ENCODE results near the gene LRP6.
"Not testable (repeated sequence)": the region's sequence is repeated elsewhere in the genome, so short reads cannot be mapped to it uniquely, and the experiment has no call there.

LRP6 gene

GRCh38 chr12:12126551-12126950 lies 140.3 kb downstream of the LRP6 start:
- DNase-seq (ENCODE audit: low spot score) = no peak
- TF ChIP-seq, protein P1, sequence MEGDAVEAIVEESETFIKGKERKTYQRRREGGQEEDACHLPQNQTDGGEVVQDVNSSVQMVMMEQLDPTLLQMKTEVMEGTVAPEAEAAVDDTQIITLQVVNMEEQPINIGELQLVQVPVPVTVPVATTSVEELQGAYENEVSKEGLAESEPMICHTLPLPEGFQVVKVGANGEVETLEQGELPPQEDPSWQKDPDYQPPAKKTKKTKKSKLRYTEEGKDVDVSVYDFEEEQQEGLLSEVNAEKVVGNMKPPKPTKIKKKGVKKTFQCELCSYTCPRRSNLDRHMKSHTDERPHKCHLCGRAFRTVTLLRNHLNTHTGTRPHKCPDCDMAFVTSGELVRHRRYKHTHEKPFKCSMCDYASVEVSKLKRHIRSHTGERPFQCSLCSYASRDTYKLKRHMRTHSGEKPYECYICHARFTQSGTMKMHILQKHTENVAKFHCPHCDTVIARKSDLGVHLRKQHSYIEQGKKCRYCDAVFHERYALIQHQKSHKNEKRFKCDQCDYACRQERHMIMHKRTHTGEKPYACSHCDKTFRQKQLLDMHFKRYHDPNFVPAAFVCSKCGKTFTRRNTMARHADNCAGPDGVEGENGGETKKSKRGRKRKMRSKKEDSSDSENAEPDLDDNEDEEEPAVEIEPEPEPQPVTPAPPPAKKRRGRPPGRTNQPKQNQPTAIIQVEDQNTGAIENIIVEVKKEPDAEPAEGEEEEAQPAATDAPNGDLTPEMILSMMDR (IDR thresholded peaks at IDR 0.05; ENCODE audit: extremely low read depth, missing control alignments) = no peak

DNA sequence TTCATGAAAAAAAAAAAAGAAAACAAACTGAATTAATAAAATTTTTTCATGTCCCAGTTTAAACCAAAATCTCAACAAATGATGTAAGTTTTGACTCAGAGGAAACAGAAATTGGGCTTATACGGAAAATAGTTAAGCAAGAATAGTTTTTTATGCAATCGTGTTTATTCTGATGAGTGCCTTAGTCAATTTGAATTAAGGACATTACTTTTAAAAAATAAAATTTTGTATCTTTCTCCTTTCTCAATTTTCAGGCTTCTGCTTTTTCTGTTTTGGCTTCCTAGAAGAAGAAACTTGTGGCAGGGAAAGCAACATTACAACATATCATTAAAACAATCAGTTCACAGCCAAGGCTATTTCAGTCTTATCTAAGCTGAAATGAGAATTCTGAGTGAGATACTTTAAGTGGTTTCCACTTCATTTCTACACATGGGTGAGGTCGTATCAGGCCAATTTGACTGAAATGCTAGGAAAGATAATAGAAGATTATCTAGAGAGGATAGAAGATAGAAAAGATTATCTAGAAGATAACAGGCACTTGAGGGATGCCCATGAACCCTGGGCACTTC lies 143.7 kb downstream of the LRP6 start:
- DNase-seq (ENCODE audit: low spot score) = no peak
- TF ChIP-seq, protein P1 (IDR thresholded peaks at IDR 0.05; ENCODE audit: extremely low read depth, missing control alignments) = no peak

DNA sequence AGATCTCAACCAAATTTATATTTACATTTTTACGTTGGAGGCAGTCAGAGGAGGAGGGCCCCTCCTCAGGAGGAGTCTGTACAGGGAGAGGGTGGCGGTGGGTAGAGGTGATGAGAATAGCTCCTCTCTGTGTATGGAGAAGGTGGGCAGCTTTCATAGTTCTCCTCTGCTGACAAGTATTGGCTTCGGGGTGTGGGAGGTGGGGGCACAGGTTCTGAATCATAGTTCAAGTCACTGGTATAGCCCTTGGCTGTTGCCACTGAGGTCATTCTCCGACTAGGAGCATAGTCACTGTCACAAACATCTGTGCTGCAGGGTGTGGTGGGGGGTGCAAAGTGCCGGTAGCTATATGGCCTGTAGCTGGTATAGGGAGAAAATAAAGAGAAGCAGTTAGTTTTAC lies 145.8 kb downstream of the LRP6 start:
- no peak for DNase-seq (ENCODE audit: low spot score)
- TF ChIP-seq, protein P1 (IDR thresholded peaks at IDR 0.05; ENCODE audit: extremely low read depth, missing control alignments) = no peak

DNA sequence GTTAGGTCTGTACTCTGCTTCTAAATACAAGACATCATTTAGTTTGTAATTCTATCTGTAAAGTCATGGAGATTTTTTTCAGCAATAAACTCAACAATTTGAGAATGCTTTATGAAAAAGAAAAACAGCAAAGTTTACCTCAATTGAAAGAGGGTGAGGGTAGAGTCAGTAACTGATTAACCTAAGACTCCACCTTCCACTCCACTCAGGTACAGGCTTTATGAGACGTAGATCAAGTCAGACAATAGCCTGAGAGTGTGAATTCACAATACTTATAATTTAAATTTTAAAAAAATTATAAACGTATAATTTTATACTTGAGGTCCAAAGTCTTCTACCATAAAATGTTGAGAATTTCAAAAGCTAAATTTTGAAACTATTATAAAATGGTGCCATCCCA lies 150.2 kb downstream of the LRP6 start:
- TF ChIP-seq, protein P1 (IDR thresholded peaks at IDR 0.05; ENCODE audit: extremely low read depth, missing control alignments) = no peak
- DNase-seq (ENCODE audit: low spot score) = no peak

DNA sequence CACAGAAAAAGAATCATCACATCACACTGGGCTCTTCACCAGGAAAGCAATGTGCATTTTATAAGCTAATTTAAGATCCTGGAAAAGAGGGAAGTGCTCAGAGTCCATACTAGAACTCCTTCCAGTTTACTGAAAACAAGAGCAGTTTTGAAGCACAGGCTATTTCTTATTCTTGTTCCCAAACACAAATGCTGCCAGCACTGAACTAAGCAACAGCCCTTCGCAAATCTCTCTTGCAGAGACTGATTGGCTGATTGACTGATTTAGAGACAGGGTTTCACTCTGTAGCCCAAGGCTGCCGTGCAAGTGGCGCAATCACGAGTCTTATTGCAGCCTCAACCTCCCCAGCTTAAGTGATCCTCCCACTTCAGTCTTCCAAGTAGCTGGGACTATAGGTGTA lies 151.3 kb downstream of the LRP6 start:
- TF ChIP-seq, protein P1 (IDR thresholded peaks at IDR 0.05; ENCODE audit: extremely low read depth, missing control alignments) = no peak
- no peak for DNase-seq (ENCODE audit: low spot score)

- DNase-seq (ENCODE audit: low spot score) = not testable (repeated sequence)
Measured at GRCh38 chr12:12110923-12111555, 155.8 kb downstream of the LRP6 start.

- TF ChIP-seq, protein P1 (IDR thresholded peaks at IDR 0.05; ENCODE audit: extremely low read depth, missing control alignments) = no peak
Measured at GRCh38 chr12:12108441-12109058, 158.3 kb downstream of the LRP6 start.

More at GRCh38 chr12:12108441-12109058, 158.3 kb downstream of the LRP6 start:
- no peak for DNase-seq (ENCODE audit: low spot score)

All from GM20000 (cell line).